NCI-H82 treated with DMSO at 0.1 percent for 48 hours (cell line): Measurements from ENCODE around the gene ADRA1B.

Source experiments
- DNase-seq: peaks from one replicate; lab custom pipeline; 2025; ENCODE audit not compliant: unreplicated experiment; lab: John Stamatoyannopoulos, UW

ADRA1B gene

GRCh38 chr5:159915904-159916840 lies at the start of gene ADRA1B:
Gene ADRA1B, plus strand, starts transcription at chr5:159916482. Its CDS starts 424 bp downstream, at chr5:159916906.
- DNase-seq: no peak

- DNase-seq: no peak
Observed at GRCh38 chr5:159873680-159874079, 42.6 kb upstream of the ADRA1B start.

GRCh38 chr5:159874263-159874662 lies 42.0 kb upstream of the ADRA1B start:
- DNase-seq: no peak

GRCh38 chr5:159877016-159877415 lies 39.3 kb upstream of the ADRA1B start:
- DNase-seq: no peak

GRCh38 chr5:159877894-159878448 lies 38.3 kb upstream of the ADRA1B start:
- DNase-seq: no peak

- DNase-seq: peak; percentile 86
Observed at GRCh38 chr5:159878988-159879471, 37.3 kb upstream of the ADRA1B start.

- no peak for DNase-seq
Observed at GRCh38 chr5:159880676-159881075, 35.6 kb upstream of the ADRA1B start.

GRCh38 chr5:159881967-159882366 lies 34.3 kb upstream of the ADRA1B start:
- no peak for DNase-seq

GRCh38 chr5:159883522-159883950 lies 32.7 kb upstream of the ADRA1B start:
- DNase-seq: no peak

- DNase-seq: no peak
Observed at GRCh38 chr5:159884917-159885620, 31.2 kb upstream of the ADRA1B start.

- no peak for DNase-seq
Observed at GRCh38 chr5:159886296-159886695, 30.0 kb upstream of the ADRA1B start.

- no peak for DNase-seq
Observed at GRCh38 chr5:159887050-159887449, 29.2 kb upstream of the ADRA1B start.

GRCh38 chr5:159888860-159889259 lies 27.4 kb upstream of the ADRA1B start:
- DNase-seq: no peak

GRCh38 chr5:159890141-159890540 lies 26.1 kb upstream of the ADRA1B start:
- DNase-seq: no peak

GRCh38 chr5:159891371-159891770 lies 24.9 kb upstream of the ADRA1B start:
- DNase-seq: no peak

GRCh38 chr5:159893040-159893695 lies 23.1 kb upstream of the ADRA1B start:
- DNase-seq: peak; percentile 37

- no peak for DNase-seq
Observed at GRCh38 chr5:159894149-159894720, 22.0 kb upstream of the ADRA1B start.

GRCh38 chr5:159897786-159898393 lies 18.4 kb upstream of the ADRA1B start:
- no peak for DNase-seq

GRCh38 chr5:159899067-159900049 lies 16.9 kb upstream of the ADRA1B start:
- no peak for DNase-seq
